HepG2 (cell line): ENCODE results near the gene ZBTB46. TPM values are rescaled to one million over a fixed set of nuclear protein-coding genes. Genes with fewer than 3 reads are reported as not detected.

Experiments
- ARID2 ChIP-seq: sonication (generic); formaldehyde crosslinking; IDR thresholded peaks from 2 replicates; pipeline ENCODE4 v1.8.1; 2022; ENCODE audit warnings: mild to moderate bottlenecking, missing genetic modification reagents, borderline replicate concordance
- CBX2 ChIP-seq, 2 experiments: fragments of 200-600 bp in 1 of 2; sonication (generic); formaldehyde crosslinking in 1 of 2; IDR thresholded peaks; 2 replicates each; pipeline versions ENCODE4 v1.7.0 to v1.8.1; 2018 to 2022; ENCODE audit warnings: low read depth in 2 of 2, low read length in 1 of 2, mild to moderate bottlenecking in 1 of 2, missing genetic modification reagents in 1 of 2
- DNMT3B ChIP-seq: conservative IDR thresholded peaks from 2 replicates; pipeline ENCODE4 v1.6.1; 2016; ENCODE audit warnings: missing biosample characterization, control low read depth
- GTF3A ChIP-seq: sonication (generic); formaldehyde crosslinking; conservative IDR thresholded peaks from 2 replicates; pipeline ENCODE4 v1.4.0; 2020; ENCODE audit warnings: mild to moderate bottlenecking, missing genetic modification reagents
- KAT7 ChIP-seq: IDR thresholded peaks from 2 replicates; pipeline ENCODE4 v1.6.1; 2018; ENCODE audit warnings: borderline replicate concordance, missing compliant biosample characterization
- MIXL1 ChIP-seq: IDR thresholded peaks from 2 replicates; pipeline ENCODE4 v1.6.1; 2016
- NFE2L2 ChIP-seq: fragments of 150-350 bp; IDR thresholded peaks from 2 replicates; pipeline ENCODE4 v1.6.1; 2014; ENCODE audit warnings: low read length
- RNF2 ChIP-seq: fragments of 450-650 bp; conservative IDR thresholded peaks from 2 replicates; pipeline ENCODE4 v1.6.1; 2016; ENCODE audit warnings: low read depth
- SKI ChIP-seq: fragments of 450-650 bp; IDR thresholded peaks from one replicate; pipeline ENCODE4 v1.6.1; 2018; ENCODE audit warnings: mild to moderate bottlenecking; ENCODE audit not compliant: partially characterized antibody
- SNRNP70 ChIP-seq: fragments of 200-400 bp; formaldehyde crosslinking; IDR thresholded peaks from 2 replicates; pipeline ENCODE4 v1.6.1; 2017; ENCODE audit warnings: mild to moderate bottlenecking, low read depth, low read length, moderate library complexity
- ZNF136 ChIP-seq: sonication (generic); formaldehyde crosslinking; IDR thresholded peaks from 2 replicates; pipeline ENCODE4 v1.8.1; 2022; ENCODE audit warnings: low read depth, mild to moderate bottlenecking, moderate library complexity, missing genetic modification reagents
- ZNF20 ChIP-seq: sonication (generic); formaldehyde crosslinking; IDR thresholded peaks from 2 replicates; pipeline ENCODE4 v1.4.0; 2020; ENCODE audit warnings: mild to moderate bottlenecking, moderate library complexity, missing genetic modification reagents
- ZNF230 ChIP-seq: sonication (generic); formaldehyde crosslinking; IDR thresholded peaks from 2 replicates; pipeline ENCODE4 v1.4.0; 2020; ENCODE audit warnings: mild to moderate bottlenecking, missing genetic modification reagents
- ZNF235 ChIP-seq: sonication (generic); formaldehyde crosslinking; IDR thresholded peaks from 2 replicates; pipeline ENCODE4 v1.8.1; 2023; ENCODE audit warnings: mild to moderate bottlenecking, missing genetic modification reagents, borderline replicate concordance
- ZNF292 ChIP-seq: sonication (generic); formaldehyde crosslinking; IDR thresholded peaks from 2 replicates; pipeline ENCODE4 v1.8.1; 2022; ENCODE audit warnings: mild to moderate bottlenecking, low read depth, missing genetic modification reagents, borderline replicate concordance
- ZNF567 ChIP-seq: sonication (generic); formaldehyde crosslinking; IDR thresholded peaks from 2 replicates; pipeline ENCODE4 v1.8.1; 2023; ENCODE audit warnings: mild to moderate bottlenecking, missing genetic modification reagents, borderline replicate concordance
- ZNF678 ChIP-seq: sonication (generic); formaldehyde crosslinking; IDR thresholded peaks from 2 replicates; pipeline ENCODE4 v1.4.0; 2020; ENCODE audit warnings: mild to moderate bottlenecking, missing genetic modification reagents
- ZNF749 ChIP-seq: sonication (generic); formaldehyde crosslinking; IDR thresholded peaks from 2 replicates; pipeline ENCODE4 v1.8.0; 2022; ENCODE audit warnings: mild to moderate bottlenecking, missing genetic modification reagents, moderate library complexity, borderline replicate concordance
- polyA plus RNA-seq, 8 experiments: library from polyadenylated mRNA; depleted of rRNA in 3 of 8; stranded (reverse) in 7 of 8; unstranded in 1 of 8; fragments of >200 nt; fragmentation: Illumina TruSeq in 4 of 8; extraction: Trizol in 4 of 8; gene quantifications; 2 replicates each; pipeline versions ENCODE4 v1.2.1 to v1.2.3, GENCODE V29; 2011 to 2016; ENCODE audit warnings: low read depth in 4 of 8, missing spikeins in 1 of 8, mixed read lengths in 1 of 8; ENCODE audit not compliant: insufficient read depth in 1 of 8
- total RNA-seq, 5 experiments: library from RNA; depleted of rRNA; stranded (reverse); fragments of >200 nt; fragmentation: Illumina TruSeq; extraction: Trizol; gene quantifications; 2 replicates each; pipeline ENCODE4 v1.2.3, GENCODE V29; 2016; ENCODE audit warnings: low read depth in 1 of 5
- TF ChIP-seq, protein P1 (sequence below): sonication (generic); formaldehyde crosslinking; IDR thresholded peaks from 2 replicates; pipeline ENCODE4 v1.5.0; 2020; ENCODE audit warnings: mild to moderate bottlenecking, missing genetic modification reagents
- TF ChIP-seq, protein P2 (sequence below): sonication (generic); formaldehyde crosslinking; IDR thresholded peaks from 2 replicates; pipeline ENCODE4 v1.5.1; 2020; ENCODE audit warnings: mild to moderate bottlenecking, missing genetic modification reagents, moderate library complexity
- TF ChIP-seq, protein P3 (sequence below): sonication (generic); formaldehyde crosslinking; IDR thresholded peaks from 2 replicates; pipeline ENCODE4 v1.8.1; 2023; ENCODE audit warnings: mild to moderate bottlenecking, missing genetic modification reagents

ZBTB46 gene
- total and polyA plus RNA-seq, 2 of the 13 experiments (the other 11 are each of a cell fraction or from before 2014, with no cell fraction given), result 1.6 to 13.5 TPM

DNA sequence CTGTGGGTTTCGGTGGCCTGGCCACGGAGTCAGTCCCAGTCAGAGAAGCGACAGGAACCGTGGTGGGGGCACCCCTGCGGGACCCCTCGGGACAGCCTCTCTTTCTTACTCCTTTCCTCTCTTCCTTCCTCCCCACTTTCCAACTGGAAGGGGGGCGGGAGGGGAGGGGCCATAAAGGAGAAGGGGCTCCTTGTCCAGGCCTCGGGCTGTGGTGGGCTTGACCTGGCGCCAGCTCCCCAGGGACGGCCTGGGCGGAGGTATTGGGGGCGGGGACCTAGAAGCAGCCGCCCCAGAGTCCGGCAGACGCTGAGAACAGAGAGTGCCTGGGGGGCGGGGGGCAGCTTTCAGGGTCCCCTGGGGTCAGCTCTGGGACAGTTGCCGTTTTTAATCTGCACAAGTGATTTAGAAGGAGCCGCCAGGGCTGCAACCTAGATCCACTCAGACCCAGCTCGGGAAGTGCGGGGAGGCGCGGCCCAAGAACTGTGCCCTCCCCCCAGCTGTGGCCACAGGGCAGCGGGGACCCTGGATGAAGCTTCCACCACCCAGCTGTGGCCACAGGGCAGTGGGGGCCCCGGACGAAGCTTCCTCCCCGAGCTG lies 23.8 kb upstream of the ZBTB46 start (continued):
- TF ChIP-seq MIXL1 (CRISPR knock-in tag), result no peak
- TF ChIP-seq SKI, result no peak
- no peak; the same call in 1 of the 2 replicates for TF ChIP-seq ZNF136 (CRISPR knock-in tag)
- TF ChIP-seq KAT7 (CRISPR knock-in tag), result no peak
- TF ChIP-seq, protein P1, sequence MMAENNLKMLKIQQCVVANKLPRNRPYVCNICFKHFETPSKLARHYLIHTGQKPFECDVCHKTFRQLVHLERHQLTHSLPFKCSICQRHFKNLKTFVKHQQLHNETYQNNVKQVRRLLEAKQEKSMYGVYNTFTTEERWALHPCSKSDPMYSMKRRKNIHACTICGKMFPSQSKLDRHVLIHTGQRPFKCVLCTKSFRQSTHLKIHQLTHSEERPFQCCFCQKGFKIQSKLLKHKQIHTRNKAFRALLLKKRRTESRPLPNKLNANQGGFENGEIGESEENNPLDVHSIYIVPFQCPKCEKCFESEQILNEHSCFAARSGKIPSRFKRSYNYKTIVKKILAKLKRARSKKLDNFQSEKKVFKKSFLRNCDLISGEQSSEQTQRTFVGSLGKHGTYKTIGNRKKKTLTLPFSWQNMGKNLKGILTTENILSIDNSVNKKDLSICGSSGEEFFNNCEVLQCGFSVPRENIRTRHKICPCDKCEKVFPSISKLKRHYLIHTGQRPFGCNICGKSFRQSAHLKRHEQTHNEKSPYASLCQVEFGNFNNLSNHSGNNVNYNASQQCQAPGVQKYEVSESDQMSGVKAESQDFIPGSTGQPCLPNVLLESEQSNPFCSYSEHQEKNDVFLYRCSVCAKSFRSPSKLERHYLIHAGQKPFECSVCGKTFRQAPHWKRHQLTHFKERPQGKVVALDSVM (CRISPR knock-in tag), result no peak
- TF ChIP-seq CBX2 (IDR thresholded peaks at IDR 0.05; ENCODE audit: low read depth, low read length), result no peak
- no peak for TF ChIP-seq CBX2 (CRISPR knock-in tag; IDR thresholded peaks at IDR 0.05; ENCODE audit: low read depth)
- no peak for TF ChIP-seq SNRNP70
- TF ChIP-seq ZNF20 (CRISPR knock-in tag), result no peak
- no peak for TF ChIP-seq RNF2
- TF ChIP-seq, protein P2, sequence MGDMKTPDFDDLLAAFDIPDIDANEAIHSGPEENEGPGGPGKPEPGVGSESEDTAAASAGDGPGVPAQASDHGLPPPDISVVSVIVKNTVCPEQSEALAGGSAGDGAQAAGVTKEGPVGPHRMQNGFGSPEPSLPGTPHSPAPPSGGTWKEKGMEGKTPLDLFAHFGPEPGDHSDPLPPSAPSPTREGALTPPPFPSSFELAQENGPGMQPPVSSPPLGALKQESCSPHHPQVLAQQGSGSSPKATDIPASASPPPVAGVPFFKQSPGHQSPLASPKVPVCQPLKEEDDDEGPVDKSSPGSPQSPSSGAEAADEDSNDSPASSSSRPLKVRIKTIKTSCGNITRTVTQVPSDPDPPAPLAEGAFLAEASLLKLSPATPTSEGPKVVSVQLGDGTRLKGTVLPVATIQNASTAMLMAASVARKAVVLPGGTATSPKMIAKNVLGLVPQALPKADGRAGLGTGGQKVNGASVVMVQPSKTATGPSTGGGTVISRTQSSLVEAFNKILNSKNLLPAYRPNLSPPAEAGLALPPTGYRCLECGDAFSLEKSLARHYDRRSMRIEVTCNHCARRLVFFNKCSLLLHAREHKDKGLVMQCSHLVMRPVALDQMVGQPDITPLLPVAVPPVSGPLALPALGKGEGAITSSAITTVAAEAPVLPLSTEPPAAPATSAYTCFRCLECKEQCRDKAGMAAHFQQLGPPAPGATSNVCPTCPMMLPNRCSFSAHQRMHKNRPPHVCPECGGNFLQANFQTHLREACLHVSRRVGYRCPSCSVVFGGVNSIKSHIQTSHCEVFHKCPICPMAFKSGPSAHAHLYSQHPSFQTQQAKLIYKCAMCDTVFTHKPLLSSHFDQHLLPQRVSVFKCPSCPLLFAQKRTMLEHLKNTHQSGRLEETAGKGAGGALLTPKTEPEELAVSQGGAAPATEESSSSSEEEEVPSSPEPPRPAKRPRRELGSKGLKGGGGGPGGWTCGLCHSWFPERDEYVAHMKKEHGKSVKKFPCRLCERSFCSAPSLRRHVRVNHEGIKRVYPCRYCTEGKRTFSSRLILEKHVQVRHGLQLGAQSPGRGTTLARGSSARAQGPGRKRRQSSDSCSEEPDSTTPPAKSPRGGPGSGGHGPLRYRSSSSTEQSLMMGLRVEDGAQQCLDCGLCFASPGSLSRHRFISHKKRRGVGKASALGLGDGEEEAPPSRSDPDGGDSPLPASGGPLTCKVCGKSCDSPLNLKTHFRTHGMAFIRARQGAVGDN (CRISPR knock-in tag), result peak; percentile 32
- TF ChIP-seq ZNF235, result peak; percentile 18; the same call in 1 of the 2 replicates
- TF ChIP-seq ZNF678 (CRISPR knock-in tag), result 0 out of 2 replicates have a peak, but pooled peaks have one; percentile 36
- no peak for TF ChIP-seq DNMT3B (CRISPR knock-in tag)
- no peak; the same call in 1 of the 2 replicates for TF ChIP-seq ZNF230
- TF ChIP-seq NFE2L2, result no peak
- no peak for TF ChIP-seq ZNF749 (CRISPR knock-in tag)
- TF ChIP-seq, protein P3, sequence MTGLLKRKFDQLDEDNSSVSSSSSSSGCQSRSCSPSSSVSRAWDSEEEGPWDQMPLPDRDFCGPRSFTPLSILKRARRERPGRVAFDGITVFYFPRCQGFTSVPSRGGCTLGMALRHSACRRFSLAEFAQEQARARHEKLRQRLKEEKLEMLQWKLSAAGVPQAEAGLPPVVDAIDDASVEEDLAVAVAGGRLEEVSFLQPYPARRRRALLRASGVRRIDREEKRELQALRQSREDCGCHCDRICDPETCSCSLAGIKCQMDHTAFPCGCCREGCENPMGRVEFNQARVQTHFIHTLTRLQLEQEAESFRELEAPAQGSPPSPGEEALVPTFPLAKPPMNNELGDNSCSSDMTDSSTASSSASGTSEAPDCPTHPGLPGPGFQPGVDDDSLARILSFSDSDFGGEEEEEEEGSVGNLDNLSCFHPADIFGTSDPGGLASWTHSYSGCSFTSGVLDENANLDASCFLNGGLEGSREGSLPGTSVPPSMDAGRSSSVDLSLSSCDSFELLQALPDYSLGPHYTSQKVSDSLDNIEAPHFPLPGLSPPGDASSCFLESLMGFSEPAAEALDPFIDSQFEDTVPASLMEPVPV (CRISPR knock-in tag), result no peak
- peak; percentile 33; the same call in 1 of the 2 replicates for TF ChIP-seq ZNF567 (CRISPR knock-in tag)
- no peak for TF ChIP-seq GTF3A (CRISPR knock-in tag)
- no peak; the same call in 1 of the 2 replicates for TF ChIP-seq ZNF292
- no peak for TF ChIP-seq ARID2 (CRISPR knock-in tag)
